C4-2B (cell line): ENCODE measurements around the gene UGT1A3.
A peak's percentile ranks its signal among the peaks of the same experiment; 100 is the strongest.

Source experiments
- CTCF ChIP-seq: fragments of 450-650 bp; conservative IDR thresholded peaks from 2 replicates; pipeline ENCODE4 v1.5.1; 2017; ENCODE audit warnings: mild to moderate bottlenecking
- ZFX ChIP-seq: fragments of 450-650 bp; IDR thresholded peaks from 2 replicates; pipeline ENCODE4 v1.6.1; 2017

- peak; percentile 91 for TF ChIP-seq CTCF
- no peak for TF ChIP-seq ZFX
These were observed 17.4 kb upstream of the UGT1A3 start for GRCh38 chr2:233711312-233712008.
